HuH-7 (cell line): ENCODE results near the gene WDPCP.
A peak's percentile ranks its signal among the peaks of the same experiment; 100 is the strongest.
"Not testable (repeated sequence)": the region's sequence is repeated elsewhere in the genome, so short reads cannot be mapped to it uniquely, and the experiment has no call there.

Experiments
- DNase-seq: peaks from one replicate; pipeline ENCODE4 v3.0.0; 2011; ENCODE audit warnings: low spot score

WDPCP gene

DNA sequence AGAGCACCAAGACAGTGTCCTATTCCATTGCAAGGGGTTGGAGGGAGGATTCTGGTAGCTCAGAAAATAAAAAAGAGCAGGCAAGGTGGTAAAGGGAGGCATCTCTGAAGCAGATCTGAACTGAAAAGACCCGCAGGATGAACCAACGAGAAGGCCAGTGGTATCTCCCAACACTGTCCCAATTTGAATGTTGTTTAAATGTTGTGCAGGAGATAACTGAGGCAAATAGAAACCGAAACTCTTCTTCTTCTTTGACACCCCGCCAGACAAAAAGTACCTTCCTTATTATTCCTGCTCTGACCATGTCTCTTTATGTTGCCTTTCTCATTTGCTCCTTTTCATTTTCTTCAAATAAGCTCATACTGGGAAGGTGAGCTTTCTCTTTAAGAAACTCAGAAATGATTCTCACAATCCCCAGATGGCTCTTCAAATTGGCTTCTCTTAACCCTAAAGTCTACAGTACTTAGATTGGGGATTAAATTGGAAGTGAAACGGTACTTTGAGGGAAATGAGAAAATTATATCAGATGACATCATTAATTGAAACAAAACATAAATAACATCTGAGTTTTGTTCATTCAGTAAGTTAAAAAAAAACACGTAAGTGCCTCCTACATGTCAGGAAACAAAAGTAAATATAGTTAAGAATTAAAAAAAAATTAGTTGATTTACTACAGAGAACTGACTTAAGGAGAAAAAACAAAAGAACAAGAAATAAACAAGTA lies 143.6 kb downstream of the WDPCP start:
- DNase-seq = no peak

- DNase-seq = no peak
Observed at GRCh38 chr2:63440612-63441011, 147.7 kb downstream of the WDPCP start.

- no peak for DNase-seq
Observed at GRCh38 chr2:63438181-63438580, 150.1 kb downstream of the WDPCP start.

- DNase-seq = no peak
Observed at GRCh38 chr2:63436488-63436887, 151.8 kb downstream of the WDPCP start.

- no peak for DNase-seq
Observed at GRCh38 chr2:63435070-63435469, 153.2 kb downstream of the WDPCP start.

DNA sequence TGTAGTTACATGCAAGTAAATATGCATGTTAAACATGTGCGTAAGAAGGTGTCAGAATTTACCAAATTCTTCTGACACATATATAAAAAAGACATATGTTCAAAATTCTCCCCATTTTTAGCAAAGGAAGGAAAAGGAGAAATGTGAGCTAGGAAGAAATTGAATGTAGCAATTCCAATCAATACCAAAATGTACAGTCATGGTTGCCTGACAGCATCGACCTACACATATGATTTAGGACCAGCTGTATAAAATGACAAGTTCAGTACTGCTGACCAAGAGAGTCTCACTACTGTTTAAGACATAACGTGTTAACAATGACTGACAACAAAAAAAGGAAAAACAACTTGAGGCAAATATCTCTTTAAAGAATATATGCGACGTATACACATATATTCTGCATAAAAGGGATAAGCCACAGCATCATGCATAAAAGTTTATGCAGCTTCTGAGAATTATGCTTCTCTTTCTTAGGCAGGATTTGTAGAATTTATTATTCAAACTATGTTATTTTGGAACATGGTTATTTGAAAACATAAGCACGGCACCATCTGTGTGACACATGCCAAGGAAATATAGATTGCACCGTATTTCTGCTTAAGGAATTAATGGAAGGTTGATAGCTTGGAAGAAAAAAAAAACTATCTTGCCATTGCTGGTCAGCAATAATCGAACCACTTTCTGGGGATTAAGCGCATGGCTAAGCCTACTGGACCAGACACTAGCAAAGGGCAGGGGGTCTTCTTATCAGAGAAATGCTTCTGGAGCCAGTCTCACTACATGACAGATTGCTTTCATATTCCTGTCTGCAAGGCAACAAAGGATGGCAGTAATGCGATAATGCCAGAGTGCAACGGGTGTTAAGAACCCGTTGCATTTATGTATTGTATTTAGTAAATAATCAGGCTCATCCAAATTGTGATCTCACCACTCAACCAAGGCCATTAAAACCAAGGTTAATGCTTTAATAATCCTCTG lies 154.0 kb downstream of the WDPCP start:
- no peak for DNase-seq

- DNase-seq = no peak
Observed at GRCh38 chr2:63432373-63432772, 155.9 kb downstream of the WDPCP start.

- no peak for DNase-seq
Observed at GRCh38 chr2:63425606-63426005, 162.7 kb downstream of the WDPCP start.

- no peak for DNase-seq
Observed at GRCh38 chr2:63425079-63425416, 163.2 kb downstream of the WDPCP start.

GRCh38 chr2:63424329-63425078 lies 163.8 kb downstream of the WDPCP start:
- DNase-seq = peak; percentile 28

- DNase-seq = no peak
Observed at GRCh38 chr2:63422556-63422955, 165.7 kb downstream of the WDPCP start.

DNA sequence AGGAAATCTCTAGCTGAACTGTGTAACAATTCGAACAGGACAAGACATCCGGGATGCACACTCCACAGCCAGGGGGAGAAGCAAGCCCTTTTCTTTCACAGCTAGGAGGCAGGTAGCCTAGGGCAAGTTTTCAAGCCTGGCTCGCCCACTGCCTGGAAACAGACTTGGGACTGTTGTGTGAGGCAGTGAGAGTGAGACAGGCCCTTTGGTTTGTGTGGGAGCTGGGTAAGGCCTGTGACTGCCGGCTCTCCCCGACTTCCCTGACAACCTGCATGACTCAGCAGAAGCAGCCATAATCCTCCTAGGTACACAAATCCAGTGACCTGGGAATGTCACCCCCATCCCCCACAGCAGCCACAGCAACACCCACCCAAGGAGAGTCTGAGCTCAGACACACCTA lies 179.7 kb downstream of the WDPCP start:
- DNase-seq = no peak

GRCh38 chr2:63406641-63407040 lies 181.6 kb downstream of the WDPCP start:
- no peak for DNase-seq

GRCh38 chr2:63403820-63404219 lies 184.5 kb downstream of the WDPCP start:
- DNase-seq = no peak

GRCh38 chr2:63402889-63403288 lies 185.4 kb downstream of the WDPCP start:
- DNase-seq = not testable (repeated sequence)

DNA sequence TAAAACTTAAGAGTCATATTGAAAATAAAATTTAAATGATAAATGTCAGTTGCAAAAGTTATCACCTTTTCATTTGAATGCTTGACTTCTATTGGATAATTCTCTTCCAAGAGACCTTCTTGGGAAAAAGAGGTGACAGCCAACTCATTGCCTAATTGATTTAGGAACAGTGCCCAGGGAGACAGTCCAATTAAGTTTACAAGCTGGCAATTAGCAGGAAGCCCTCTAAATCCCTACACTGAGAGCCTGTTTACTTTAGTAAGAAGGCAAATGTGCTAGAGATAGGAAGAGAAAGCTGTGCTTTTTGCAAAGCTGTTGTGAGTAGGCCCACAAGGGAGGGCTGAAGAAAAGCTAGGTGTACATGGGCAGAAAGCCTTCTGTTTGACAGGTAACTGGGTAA lies 189.1 kb downstream of the WDPCP start:
- DNase-seq = no peak

DNA sequence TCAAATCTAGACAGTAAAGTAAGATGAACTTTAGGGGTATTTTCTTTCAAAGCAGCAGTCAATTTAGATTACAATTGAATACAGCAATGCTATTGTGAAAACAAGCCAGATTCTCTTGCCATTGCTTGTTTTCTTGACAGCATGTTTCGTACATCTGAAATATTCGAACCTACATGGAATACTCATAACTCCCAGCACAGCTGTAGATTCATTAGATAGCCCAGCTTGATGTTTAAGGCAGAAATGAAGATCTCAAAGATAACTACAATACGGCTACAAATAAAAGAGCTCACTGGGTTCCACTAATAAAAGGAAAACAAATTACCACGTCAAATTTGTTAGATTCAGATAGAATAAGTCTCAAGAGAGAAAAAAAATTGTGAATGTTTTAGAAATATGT lies 208.8 kb downstream of the WDPCP start:
- DNase-seq = no peak

DNA sequence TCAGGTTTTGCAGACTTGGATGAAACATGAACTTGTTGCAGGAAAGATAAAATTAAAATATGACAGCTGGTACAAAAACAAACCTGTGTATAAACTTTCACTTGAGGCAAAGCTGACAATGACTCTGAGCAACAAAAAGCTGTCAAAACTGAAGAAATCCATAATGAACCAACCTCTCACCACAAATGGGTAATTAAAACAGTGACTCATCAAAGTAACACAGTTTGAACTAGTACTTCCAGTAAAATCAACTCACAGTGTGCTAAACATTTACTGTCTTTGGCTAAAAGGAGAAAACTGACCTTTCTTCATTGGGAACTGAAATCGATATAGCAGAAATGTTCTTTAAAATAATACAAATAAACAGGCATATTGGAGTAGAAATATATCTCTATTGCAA lies 209.7 kb downstream of the WDPCP start:
- DNase-seq = no peak

- no peak for DNase-seq
Observed at GRCh38 chr2:63374341-63374740, 213.9 kb downstream of the WDPCP start.

- DNase-seq = no peak
Observed at GRCh38 chr2:63372549-63372948, 215.7 kb downstream of the WDPCP start.

- DNase-seq = no peak
Observed at GRCh38 chr2:63369146-63369545, 219.1 kb downstream of the WDPCP start.

DNA sequence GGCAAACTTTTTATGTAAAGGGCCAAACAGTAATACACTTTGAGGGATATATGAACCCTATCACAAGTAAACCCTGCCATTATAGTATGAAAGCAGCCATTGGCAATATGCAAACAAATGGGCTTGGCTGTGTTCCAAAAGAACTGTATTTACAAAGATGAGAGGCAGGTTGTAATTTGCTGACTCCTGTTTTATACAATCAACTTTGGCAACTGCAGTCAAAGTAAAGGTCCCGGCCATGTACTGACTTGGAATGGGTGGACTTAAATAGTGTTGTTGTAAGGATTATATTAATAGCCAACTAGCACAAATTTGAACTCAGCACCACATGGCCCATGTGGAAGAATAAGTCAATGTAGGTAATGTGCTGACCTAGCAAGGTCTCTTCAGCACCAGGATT lies 223.4 kb downstream of the WDPCP start:
- DNase-seq = no peak

DNA sequence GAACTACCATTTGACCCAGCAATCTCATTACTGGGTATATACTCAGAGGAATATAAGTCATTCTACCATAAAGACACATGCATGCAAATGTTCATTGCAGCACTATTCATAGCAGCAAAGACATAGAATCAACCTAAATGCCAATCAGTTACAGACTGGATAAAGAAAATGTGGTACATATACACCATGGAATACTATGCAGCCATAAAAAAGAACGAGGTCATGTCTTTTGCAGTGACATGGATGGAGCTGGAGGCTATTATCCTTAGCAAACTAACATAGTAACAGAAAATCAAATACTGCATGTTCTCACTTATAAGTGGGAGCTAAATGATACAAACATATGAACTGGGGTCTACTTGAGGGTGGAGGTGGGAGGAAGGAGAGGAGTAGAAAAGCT lies 230.6 kb downstream of the WDPCP start:
- not testable (repeated sequence) for DNase-seq
